DMS153 treated with DMSO at 0.1 percent for 48 hours (cell line): ENCODE results near the gene LRRC27.
"Not testable (repeated sequence)": the region's sequence is repeated elsewhere in the genome, so short reads cannot be mapped to it uniquely, and the experiment has no call there.

ENCODE experiments used
- DNase-seq: peaks from one replicate; lab custom pipeline; 2025; ENCODE audit not compliant: unreplicated experiment; lab: John Stamatoyannopoulos, UW

The LRRC27 gene

GRCh38 chr10:132371641-132372081 is 39.7 kb downstream of the LRRC27 start:
- DNase-seq = no peak

- no peak for DNase-seq
These were observed 40.6 kb downstream of the LRRC27 start for GRCh38 chr10:132372516-132373095.

GRCh38 chr10:132373241-132373955 is 41.4 kb downstream of the LRRC27 start:
- DNase-seq = no peak

GRCh38 chr10:132374176-132374575 is 42.2 kb downstream of the LRRC27 start:
- no peak for DNase-seq

GRCh38 chr10:132374612-132375011 is 42.6 kb downstream of the LRRC27 start:
- DNase-seq = no peak

GRCh38 chr10:132375116-132375794 is 43.3 kb downstream of the LRRC27 start:
- no peak for DNase-seq

GRCh38 chr10:132375795-132376297 is 43.9 kb downstream of the LRRC27 start:
- no peak for DNase-seq

GRCh38 chr10:132376394-132376851 is 44.4 kb downstream of the LRRC27 start:
- DNase-seq = no peak

GRCh38 chr10:132377326-132377725 is 45.3 kb downstream of the LRRC27 start:
- DNase-seq = no peak

- not testable (repeated sequence) for DNase-seq
These were observed 47.0 kb downstream of the LRRC27 start for GRCh38 chr10:132379026-132379425.

GRCh38 chr10:132380986-132381385 is 49.0 kb downstream of the LRRC27 start:
- not testable (repeated sequence) for DNase-seq

GRCh38 chr10:132381741-132382140 is 49.7 kb downstream of the LRRC27 start:
- no peak for DNase-seq

- DNase-seq = no peak
These were observed 50.4 kb downstream of the LRRC27 start for GRCh38 chr10:132382231-132382922.

- DNase-seq = no peak
These were observed 51.1 kb downstream of the LRRC27 start for GRCh38 chr10:132383101-132383500.

GRCh38 chr10:132383751-132384196 is 51.8 kb downstream of the LRRC27 start:
- DNase-seq = no peak

GRCh38 chr10:132384618-132385388 is 52.8 kb downstream of the LRRC27 start:
- no peak for DNase-seq

- DNase-seq = no peak
These were observed 53.3 kb downstream of the LRRC27 start for GRCh38 chr10:132385389-132385667.

GRCh38 chr10:132385721-132386418 is 53.9 kb downstream of the LRRC27 start:
- no peak for DNase-seq

GRCh38 chr10:132386419-132386831 is 54.4 kb downstream of the LRRC27 start:
- no peak for DNase-seq

GRCh38 chr10:132386896-132387295 is 54.9 kb downstream of the LRRC27 start:
- not testable (repeated sequence) for DNase-seq
